ENCODE measurements around the gene ACKR3.

GRCh38 chr2:236601316-236602202 is 31.9 kb downstream of the ACKR3 start:
- TF ChIP-seq CTCF (IDR thresholded peaks at IDR 0.05 in 4 of 5, conservative IDR thresholded peaks at IDR 0.05 in 1 of 5) = no peak
- TF ChIP-seq POLR2A (IDR thresholded peaks at IDR 0.05) = no peak

Measured in gastrocnemius medialis (tissue), 4 donors.